ENCODE data around the gene ALPK1.
A peak's percentile ranks its signal among the peaks of the same experiment; 100 is the strongest.
"Not testable (repeated sequence)": the region's sequence is repeated elsewhere in the genome, so short reads cannot be mapped to it uniquely, and the experiment has no call there.

Gene ALPK1

GRCh38 chr4:112284662-112285411, 12.3 kb upstream of the ALPK1 start:
- no peak for DNase-seq (ENCODE audit: low read depth in 3 of 3)

GRCh38 chr4:112287258-112287989, 9.7 kb upstream of the ALPK1 start:
- no peak for DNase-seq (ENCODE audit: low read depth in 3 of 3)

DNA sequence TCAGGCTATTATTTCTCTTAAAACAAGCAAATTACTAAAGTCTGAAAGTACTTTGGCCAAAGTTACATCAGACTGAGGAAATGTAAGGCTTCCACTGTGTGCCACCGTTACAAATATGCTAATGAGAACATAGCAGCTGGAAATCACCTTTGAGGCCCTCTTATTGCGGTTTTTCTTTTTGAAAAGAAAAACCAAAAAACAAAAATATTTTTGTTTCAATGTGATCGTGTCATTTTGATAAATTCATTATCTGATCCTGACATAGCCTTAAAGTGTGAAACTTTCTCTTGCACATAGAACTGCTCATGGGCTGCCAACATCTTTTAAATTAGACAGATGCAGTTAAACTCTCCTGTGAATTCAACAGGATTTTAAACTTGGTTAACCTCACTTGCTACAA, 8.7 kb upstream of the ALPK1 start:
- DNase-seq (ENCODE audit: low read depth in 3 of 3) = no peak

DNA sequence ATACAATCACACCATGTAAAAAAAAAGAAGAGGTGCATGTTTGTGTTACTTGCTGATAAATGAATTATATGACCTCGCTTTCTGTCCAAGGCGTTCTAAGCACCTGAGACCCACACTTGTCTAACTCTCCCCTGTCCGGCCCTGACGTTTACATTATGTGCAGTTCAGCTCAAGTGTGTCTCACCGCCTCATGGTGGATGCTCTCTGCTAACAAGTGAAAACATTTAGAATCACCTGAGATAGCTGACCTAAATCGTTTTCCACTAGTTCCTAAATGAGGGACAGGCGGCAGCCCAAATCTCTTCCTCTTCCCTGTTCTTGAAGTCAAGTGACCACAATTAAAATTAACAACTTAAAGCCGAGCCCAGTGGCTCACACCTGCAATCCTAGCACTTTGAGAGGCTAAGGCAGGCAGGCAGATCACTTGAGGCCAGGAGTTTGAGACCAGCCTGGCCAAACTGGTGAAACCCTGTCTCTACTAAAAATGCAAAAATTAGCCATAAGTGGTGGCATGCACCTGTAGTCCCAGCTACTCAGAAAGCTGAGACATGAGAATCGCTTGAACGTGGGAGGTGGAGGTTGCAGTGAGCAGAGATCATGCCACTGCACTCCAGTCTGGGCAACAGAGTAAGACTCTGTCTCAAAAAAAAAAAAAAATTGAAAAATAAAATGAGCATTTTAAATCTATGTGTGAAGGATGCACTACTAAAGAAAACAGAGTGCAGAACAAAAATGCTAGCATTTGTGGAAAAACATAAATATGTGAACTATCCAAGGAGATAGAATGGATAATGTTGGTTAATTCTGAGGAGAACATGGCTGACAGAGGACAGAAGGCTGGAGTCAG, 7.5 kb upstream of the ALPK1 start:
- no peak for DNase-seq (ENCODE audit: low read depth in 3 of 3)

DNA sequence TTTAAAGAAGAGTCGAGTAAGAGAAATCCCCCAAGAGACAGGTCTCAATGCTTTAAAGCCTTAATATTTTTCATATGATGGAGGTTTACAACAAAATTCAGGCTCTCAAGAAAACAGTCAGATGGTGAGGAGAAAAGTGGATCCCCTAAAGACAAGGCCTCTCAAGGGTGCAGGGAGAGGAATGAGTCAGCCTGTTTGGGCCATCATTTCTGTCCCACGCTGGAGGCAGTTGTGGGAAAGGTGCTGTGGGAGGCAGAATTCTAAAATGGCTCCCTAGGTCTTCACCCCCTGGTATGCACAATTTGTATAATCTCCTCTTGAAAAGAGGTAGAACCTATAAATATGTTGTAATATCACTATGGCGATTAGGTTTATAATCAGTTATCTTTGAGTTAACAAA, 6.8 kb upstream of the ALPK1 start:
- DNase-seq (ENCODE audit: low read depth in 3 of 3) = no peak

DNA sequence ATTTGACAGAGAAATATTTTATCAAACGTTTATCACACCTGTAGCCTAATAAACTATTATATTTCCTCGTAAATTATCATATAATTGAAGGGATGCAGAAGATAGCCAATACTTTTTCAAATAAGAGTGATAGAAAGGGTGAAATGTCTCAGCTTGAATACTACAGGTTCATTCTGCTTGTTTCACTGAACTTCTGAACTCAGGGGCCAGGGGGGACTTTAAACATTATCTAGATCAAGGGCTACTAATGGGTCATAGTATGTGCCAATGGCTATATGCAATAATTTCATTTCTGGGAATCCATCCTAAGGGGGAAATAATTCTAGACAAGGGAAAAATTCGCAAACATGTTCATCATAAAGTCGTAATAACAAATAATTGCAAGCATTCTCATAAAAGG, 2.6 kb downstream of the ALPK1 start:
- no peak for DNase-seq (ENCODE audit: low read depth in 3 of 3)

DNA sequence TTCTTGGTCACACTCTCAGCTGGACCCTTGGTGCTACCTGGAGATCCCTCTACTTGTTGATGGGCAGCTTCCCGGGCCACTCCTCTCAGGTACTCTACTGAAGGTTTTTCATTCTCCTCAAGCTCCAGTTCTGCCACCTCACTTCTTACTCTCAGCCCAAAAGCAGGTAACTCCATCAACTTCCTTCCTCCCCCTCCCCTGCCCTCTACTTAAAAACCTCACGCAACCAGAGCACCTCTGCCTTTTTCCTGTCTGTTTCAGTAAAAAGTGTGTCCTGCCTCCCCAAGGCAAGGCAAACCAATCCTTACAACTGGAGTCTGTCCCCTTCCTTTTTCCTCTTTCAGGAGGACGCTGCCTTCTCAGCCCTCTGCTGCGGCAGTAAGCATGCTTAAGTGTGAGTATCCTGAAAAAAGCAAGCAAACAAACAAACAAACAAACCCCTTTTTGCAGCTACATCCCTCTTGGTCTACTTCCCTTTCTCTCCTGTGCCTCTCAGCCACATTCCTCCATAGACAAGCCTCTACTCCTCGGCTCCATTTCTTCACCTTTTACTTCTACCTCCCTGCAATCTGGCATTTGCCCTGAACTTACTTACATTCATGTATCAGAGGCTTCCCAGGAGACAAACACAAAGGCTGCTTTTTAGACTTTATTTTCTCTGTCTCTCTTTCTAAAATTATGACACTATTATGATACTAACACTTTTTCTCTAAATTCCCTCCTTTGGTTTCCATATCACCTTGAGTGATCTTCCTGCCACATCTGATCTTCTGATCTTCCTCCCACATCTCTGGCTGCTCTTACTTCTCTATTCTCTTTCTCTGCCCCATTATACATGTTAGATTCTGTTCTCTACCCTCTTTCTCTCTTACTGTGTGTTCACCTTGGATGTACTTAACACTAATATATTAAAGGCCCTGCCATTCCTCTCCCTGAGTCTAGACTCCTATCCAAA, 5.4 kb downstream of the ALPK1 start:
- DNase-seq (ENCODE audit: low read depth in 3 of 3) = no peak

- not testable (repeated sequence) for DNase-seq (ENCODE audit: low read depth in 3 of 3)
Measured at GRCh38 chr4:112305477-112305876, 8.3 kb downstream of the ALPK1 start.

DNA sequence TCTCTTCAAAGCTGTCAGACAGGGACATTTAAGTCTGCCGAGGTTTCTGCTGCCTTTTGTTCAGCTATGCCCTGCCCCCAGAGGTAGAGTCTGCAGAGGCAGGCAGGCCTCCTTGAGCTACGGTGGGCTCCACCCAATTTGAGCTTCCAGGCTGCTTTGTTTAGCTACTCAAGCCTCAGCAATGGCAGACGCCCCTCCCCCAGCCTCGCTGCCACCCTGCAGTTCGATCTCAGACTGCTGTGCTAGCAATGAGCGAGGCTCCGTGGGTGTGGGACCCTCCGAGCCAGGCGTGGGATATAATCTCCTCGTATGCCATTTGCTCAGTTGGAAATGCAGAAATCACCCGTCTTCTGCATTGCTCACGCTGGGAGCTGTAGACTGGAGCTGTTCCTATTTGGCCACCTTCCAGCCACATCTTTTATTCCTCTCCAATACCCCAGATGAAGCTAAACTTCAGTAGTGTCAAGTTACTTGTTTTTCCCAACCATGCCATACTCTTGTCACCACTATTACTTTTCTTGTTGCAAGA, 12.2 kb downstream of the ALPK1 start:
- not testable (repeated sequence) for DNase-seq (ENCODE audit: low read depth in 3 of 3)

DNA sequence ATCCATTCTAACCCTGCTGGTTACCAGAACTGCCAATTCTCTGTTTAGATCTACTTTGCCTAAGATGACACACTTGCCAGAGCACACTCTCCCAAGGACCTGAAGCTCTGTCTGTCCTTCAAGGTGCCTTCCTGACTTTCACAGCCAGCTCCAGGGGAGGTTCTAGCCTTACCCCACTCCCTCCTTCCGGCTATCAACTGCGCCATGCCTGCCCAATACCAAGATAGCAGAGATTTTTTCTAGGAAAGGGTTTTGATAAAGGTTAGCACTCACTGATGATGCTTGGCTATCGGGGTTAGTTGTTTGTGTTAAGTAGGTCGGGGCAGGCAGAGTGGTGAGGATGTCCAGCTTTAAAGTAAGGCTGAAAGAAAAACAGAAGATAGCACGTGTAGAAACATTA, 14.3 kb downstream of the ALPK1 start:
- no peak for DNase-seq (ENCODE audit: low read depth in 3 of 3)

GRCh38 chr4:112312610-112313239, 15.6 kb downstream of the ALPK1 start:
- no peak for DNase-seq (ENCODE audit: low read depth in 3 of 3)

DNA sequence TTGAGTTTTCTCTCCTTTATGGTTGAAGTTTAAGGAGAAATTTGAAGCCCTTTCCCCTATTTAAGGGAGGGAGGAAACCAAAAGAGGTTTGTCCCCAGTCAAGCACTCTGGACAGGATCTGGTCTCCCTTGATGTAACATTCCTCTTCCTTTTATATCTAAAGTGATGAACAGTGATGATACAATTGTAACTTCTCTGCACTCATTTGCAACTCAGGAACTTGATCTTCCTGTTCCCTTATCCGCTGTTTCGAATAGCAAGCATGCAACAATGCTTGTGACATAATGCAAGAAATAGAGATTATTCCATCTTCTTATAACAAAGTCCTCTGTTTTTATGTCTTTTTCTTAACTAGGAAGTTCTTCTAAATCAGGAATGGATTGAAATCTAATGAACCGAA, 18.3 kb downstream of the ALPK1 start:
- DNase-seq (ENCODE audit: low read depth in 3 of 3) = no peak

DNA sequence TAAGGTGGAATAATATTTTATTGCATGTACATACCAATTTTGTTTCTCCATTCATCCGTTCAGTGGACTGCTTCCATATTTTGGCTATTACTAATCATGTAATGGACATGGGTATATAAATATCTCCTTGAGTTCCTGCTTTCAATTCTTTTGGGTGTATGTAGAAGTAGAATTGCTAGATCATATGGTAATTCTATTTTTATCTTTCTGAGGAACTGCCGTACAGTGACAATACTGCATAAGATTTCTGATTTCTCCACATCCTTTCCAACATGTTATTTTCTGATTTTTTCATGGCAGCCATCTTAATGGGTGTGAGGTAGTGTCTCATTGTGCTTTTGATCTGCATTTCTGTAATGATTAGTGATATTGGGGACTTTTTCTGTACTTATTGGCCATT, 19.2 kb downstream of the ALPK1 start:
- no peak for DNase-seq (ENCODE audit: low read depth in 3 of 3)

GRCh38 chr4:112318239-112319142, 21.3 kb downstream of the ALPK1 start:
- no peak for DNase-seq (ENCODE audit: low read depth in 3 of 3)

- peak; percentile 43 to 73 (median 51) for DNase-seq (ENCODE audit: low read depth in 3 of 3)
Measured at GRCh38 chr4:112321776-112322684, 24.9 kb downstream of the ALPK1 start.

DNA sequence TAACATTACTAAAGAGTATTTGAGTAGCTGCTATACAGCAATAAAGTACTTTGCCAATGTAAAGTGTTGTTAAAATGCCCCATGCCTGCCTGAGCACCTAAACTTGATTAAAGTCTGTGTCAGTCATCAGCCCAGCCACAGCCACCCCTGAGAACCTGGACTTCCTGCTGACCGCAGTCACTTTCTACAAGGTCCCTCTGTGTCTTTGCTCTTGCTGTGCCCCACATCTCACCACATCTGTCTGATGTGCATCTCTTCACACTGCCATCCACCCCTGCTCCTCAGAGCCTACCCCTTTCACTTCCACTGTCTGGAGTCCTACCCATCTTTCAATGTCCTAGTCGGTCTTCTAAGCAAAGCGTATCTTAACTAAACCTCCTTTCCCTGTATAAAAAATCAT, 25.7 kb downstream of the ALPK1 start:
- no peak for DNase-seq (ENCODE audit: low read depth in 3 of 3)

DNA sequence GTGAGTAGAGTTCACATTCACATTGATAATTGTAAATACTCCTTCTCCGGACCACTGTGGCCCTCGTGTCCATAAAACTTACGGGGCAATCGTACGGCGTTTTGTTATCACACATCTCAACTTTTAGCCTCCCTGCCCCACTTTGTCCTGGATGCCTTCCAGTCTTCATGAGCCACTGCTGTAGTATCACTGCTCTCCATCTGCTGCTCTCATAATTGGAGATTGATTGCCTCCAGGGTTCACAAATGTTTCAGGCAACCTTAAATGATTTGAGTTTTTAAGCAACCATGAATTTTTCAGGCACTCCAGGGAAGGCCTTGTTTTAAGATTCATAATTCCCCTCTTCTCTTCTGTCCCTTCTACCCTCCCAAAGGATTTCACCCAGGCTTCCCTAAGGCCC, 28.4 kb downstream of the ALPK1 start:
- no peak for DNase-seq (ENCODE audit: low read depth in 3 of 3)

GRCh38 chr4:112327965-112328733, 31.0 kb downstream of the ALPK1 start:
- no peak for DNase-seq (ENCODE audit: low read depth in 3 of 3)

Data from stimulated activated CD4-positive, alpha-beta T cell treated with anti-CD3 and anti-CD28 coated beads, TNF-alpha, amount 100 ng/mL, for 4 hours (primary cell).